K562 (cell line): ENCODE measurements around the gene SLC26A5. TPM values are rescaled to one million over a fixed set of nuclear protein-coding genes. Genes with fewer than 3 reads are reported as not detected.

Experiments
- ATF7 ChIP-seq: fragments of 450-650 bp; IDR thresholded peaks from 2 replicates; pipeline ENCODE4 v1.7.1; 2014; ENCODE audit warnings: mild to moderate bottlenecking, moderate library complexity
- BHLHE40 ChIP-seq: IDR thresholded peaks from 2 replicates; pipeline ENCODE4 v1.6.1; 2011; ENCODE audit warnings: low read length, improper control_type of control experiment
- BMI1 ChIP-seq: fragments of 150-350 bp; IDR thresholded peaks from 2 replicates; pipeline ENCODE4 v1.6.1; 2014; ENCODE audit warnings: low read length
- FOXP1 ChIP-seq: sonication (generic); formaldehyde crosslinking; IDR thresholded peaks from 2 replicates; pipeline ENCODE4 v1.8.0; 2022; ENCODE audit warnings: mild to moderate bottlenecking, missing genetic modification reagents
- FUS ChIP-seq: fragments of 200-400 bp; formaldehyde crosslinking; optimal IDR thresholded peaks from 2 replicates; pipeline ENCODE3; 2017; ENCODE audit warnings: low read depth, low read length
- HDAC6 ChIP-seq: IDR thresholded peaks from 2 replicates; pipeline ENCODE4 v1.6.1; 2012; ENCODE audit warnings: low read depth, mild to moderate bottlenecking, control low read depth, inconsistent platforms, low read length, moderate library complexity
- KDM2B ChIP-seq: fragments of 250-450 bp; sonication (Bioruptor Pico); IDR thresholded peaks from 2 replicates; pipeline ENCODE4 v1.8.0; 2021; ENCODE audit warnings: mild to moderate bottlenecking, moderate library complexity
- NBN ChIP-seq: fragments of 450-650 bp; IDR thresholded peaks from 2 replicates; pipeline ENCODE4 v1.6.1; 2016; ENCODE audit warnings: low read depth, mild to moderate bottlenecking
- NELFE ChIP-seq: IDR thresholded peaks from 2 replicates; pipeline ENCODE4 v1.6.1; 2011; ENCODE audit warnings: mild to moderate bottlenecking; ENCODE audit not compliant: insufficient read depth, insufficient read length
- NEUROD1 ChIP-seq: fragments of 150-350 bp; IDR thresholded peaks from 2 replicates; pipeline ENCODE4 v1.6.1; 2014; ENCODE audit warnings: borderline replicate concordance, low read length, low read depth; ENCODE audit not compliant: partially characterized antibody
- NR2C2 ChIP-seq, 2 experiments: fragments of 200-800 bp in 1 of 2; sonication (Bioruptor generic) in 1 of 2; sonication (generic) in 1 of 2; formaldehyde crosslinking in 1 of 2; IDR thresholded peaks; 2 replicates each; pipeline versions ENCODE4 v1.6.1 to v1.8.0; 2016 to 2022; ENCODE audit warnings: mild to moderate bottlenecking in 1 of 2, missing compliant biosample characterization in 1 of 2, missing genetic modification characterization in 1 of 2, missing genetic modification reagents in 1 of 2
- PHF21A ChIP-seq: fragments of 450-650 bp; IDR thresholded peaks from 2 replicates; pipeline ENCODE4 v1.6.1; 2017; ENCODE audit warnings: low read depth, borderline replicate concordance
- POLR2A ChIP-seq: fragments of 450-650 bp; conservative IDR thresholded peaks from 2 replicates; pipeline ENCODE4 v1.6.1; 2016
- PPARD ChIP-seq: fragments of 250-450 bp; sonication (Bioruptor Pico); IDR thresholded peaks from 2 replicates; pipeline ENCODE4 v1.8.0; 2022; ENCODE audit warnings: inconsistent platforms, mild to moderate bottlenecking, moderate library complexity
- PYGO2 ChIP-seq: fragments of 450-650 bp; IDR thresholded peaks from 2 replicates; pipeline ENCODE4 v1.6.1; 2016; ENCODE audit warnings: mild to moderate bottlenecking, missing genetic modification characterization, moderate library complexity, missing compliant biosample characterization
- SOX6 ChIP-seq: fragments of 450-650 bp; IDR thresholded peaks from 2 replicates; pipeline ENCODE4 v1.6.1; 2014; ENCODE audit warnings: mild to moderate bottlenecking
- TAF7 ChIP-seq: fragments of 450-650 bp; IDR thresholded peaks from 2 replicates; pipeline ENCODE4 v1.6.1; 2016; ENCODE audit warnings: missing genetic modification characterization, missing compliant biosample characterization
- TEAD4 ChIP-seq, 2 experiments: sonication (generic) in 1 of 2; formaldehyde crosslinking in 1 of 2; IDR thresholded peaks; 2 replicates each; pipeline versions ENCODE4 v1.6.1 to v1.8.0; 2012 to 2022; ENCODE audit warnings: borderline replicate concordance in 1 of 2, inconsistent platforms in 1 of 2, low read length in 1 of 2, mild to moderate bottlenecking in 1 of 2, missing genetic modification reagents in 1 of 2
- ZNF764 ChIP-seq: fragments of 250-450 bp; sonication (Bioruptor Pico); IDR thresholded peaks from 2 replicates; pipeline ENCODE4 v1.4.0; 2020; ENCODE audit warnings: low read depth, mild to moderate bottlenecking, moderate library complexity
- polyA plus RNA-seq, 8 experiments: library from polyadenylated mRNA; depleted of rRNA in 4 of 8; stranded (reverse) in 5 of 8; unstranded in 3 of 8; fragments of >200 nt; fragmentation: Nextera tagmentation in 2 of 8; fragmentation: Illumina TruSeq in 1 of 8; extraction: Ambion mirVana in 2 of 8; extraction: Trizol in 1 of 8; gene quantifications; 2 replicates each; pipeline versions ENCODE4 v1.2.1 to v1.2.3, GENCODE V29; 2011 to 2014; ENCODE audit warnings: inconsistent platforms in 1 of 8, missing spikeins in 1 of 8
- total RNA-seq, 7 experiments: library from RNA; depleted of rRNA in 6 of 7; stranded (reverse); fragments of >200 nt in 6 of 7; fragmentation: Illumina TruSeq in 2 of 7; extraction: Trizol in 2 of 7; gene quantifications; 2 replicates each; pipeline versions ENCODE4 v1.2.1 to v1.2.3, GENCODE V29; 2011 to 2021; ENCODE audit warnings: low replicate concordance in 1 of 7
- TF ChIP-seq, protein P1 (sequence below): conservative IDR thresholded peaks from 2 replicates; pipeline ENCODE4 v1.6.1; 2011; ENCODE audit warnings: low read depth, mild to moderate bottlenecking, low read length; ENCODE audit not compliant: control insufficient read depth
- TF ChIP-seq, protein P2 (sequence below): fragments of 250-450 bp; sonication (Bioruptor Pico); IDR thresholded peaks from 2 replicates; pipeline ENCODE4 v1.8.0; 2021; ENCODE audit warnings: borderline replicate concordance, mild to moderate bottlenecking, moderate library complexity; ENCODE audit not compliant: poor library complexity, severe bottlenecking
- TF ChIP-seq, protein P3 (sequence below), 2 experiments: fragments of 450-650 bp; IDR thresholded peaks; 2 replicates each; pipeline ENCODE4 v1.6.1; 2016
- TF ChIP-seq, protein P4 (sequence below): IDR thresholded peaks from 2 replicates; pipeline ENCODE4 v1.6.1; 2014; ENCODE audit warnings: antibody characterized with exemption
- TF ChIP-seq, protein P5 (sequence below): sonication (generic); formaldehyde crosslinking; IDR thresholded peaks from 2 replicates; pipeline ENCODE4 v1.9.0; 2022; ENCODE audit warnings: mild to moderate bottlenecking, missing genetic modification reagents

Gene SLC26A5
- total and polyA plus RNA-seq, 9 of the 15 experiments (the other 6 are each of a cell fraction or from before 2014, with no cell fraction given), result not detected

DNA sequence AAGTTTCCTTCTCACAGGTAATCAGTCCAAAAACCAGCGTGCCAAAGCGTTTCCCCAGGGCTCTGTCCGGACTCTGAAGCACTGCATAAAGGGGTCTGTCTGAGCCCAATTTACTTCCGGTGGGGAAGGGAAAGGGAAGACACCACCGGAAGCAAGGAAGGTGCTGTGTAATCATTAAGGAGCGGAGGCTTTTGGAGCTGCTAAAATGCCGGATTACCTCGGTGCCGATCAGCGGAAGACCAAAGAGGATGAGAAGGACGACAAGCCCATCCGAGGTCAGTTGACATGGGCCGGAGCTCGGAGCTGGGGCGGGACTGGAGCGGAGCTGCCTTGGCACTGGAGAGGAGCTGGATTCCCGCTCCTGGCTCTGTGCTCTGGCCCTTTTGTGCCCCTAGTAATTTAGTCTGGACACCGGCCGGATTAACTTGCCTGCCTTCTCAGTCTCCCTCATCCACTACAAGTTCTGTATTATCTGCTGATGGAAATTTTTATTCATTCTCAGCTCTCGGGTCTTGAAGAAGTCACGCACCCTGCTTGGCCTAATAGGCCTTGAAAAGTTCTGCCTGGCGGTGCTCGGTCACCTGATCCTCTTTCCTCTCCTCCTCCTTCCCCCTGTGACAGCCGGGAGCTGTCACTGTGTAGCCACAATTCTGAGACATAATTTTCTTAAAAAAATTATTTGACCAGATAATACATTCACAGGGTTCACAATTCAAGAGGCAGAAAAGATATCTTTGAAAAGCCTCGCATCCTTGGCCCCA, 98.3 kb downstream of the SLC26A5 start, which contains the start of gene PSMC2 (continued):
- no peak for TF ChIP-seq KDM2B
- TF ChIP-seq, protein P1, sequence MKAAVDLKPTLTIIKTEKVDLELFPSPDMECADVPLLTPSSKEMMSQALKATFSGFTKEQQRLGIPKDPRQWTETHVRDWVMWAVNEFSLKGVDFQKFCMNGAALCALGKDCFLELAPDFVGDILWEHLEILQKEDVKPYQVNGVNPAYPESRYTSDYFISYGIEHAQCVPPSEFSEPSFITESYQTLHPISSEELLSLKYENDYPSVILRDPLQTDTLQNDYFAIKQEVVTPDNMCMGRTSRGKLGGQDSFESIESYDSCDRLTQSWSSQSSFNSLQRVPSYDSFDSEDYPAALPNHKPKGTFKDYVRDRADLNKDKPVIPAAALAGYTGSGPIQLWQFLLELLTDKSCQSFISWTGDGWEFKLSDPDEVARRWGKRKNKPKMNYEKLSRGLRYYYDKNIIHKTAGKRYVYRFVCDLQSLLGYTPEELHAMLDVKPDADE, result peak; percentile 86
- TF ChIP-seq, protein P2, sequence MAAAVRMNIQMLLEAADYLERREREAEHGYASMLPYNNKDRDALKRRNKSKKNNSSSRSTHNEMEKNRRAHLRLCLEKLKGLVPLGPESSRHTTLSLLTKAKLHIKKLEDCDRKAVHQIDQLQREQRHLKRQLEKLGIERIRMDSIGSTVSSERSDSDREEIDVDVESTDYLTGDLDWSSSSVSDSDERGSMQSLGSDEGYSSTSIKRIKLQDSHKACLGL (CRISPR knock-in tag), result no peak
- TF ChIP-seq POLR2A, result peak; percentile 91
- peak; percentile 87 for TF ChIP-seq NBN
- TF ChIP-seq PPARD (CRISPR knock-in tag), result no peak
- TF ChIP-seq SOX6, result 0 out of 2 replicates have a peak, but pooled peaks have one; percentile 8
- TF ChIP-seq, protein P3, sequence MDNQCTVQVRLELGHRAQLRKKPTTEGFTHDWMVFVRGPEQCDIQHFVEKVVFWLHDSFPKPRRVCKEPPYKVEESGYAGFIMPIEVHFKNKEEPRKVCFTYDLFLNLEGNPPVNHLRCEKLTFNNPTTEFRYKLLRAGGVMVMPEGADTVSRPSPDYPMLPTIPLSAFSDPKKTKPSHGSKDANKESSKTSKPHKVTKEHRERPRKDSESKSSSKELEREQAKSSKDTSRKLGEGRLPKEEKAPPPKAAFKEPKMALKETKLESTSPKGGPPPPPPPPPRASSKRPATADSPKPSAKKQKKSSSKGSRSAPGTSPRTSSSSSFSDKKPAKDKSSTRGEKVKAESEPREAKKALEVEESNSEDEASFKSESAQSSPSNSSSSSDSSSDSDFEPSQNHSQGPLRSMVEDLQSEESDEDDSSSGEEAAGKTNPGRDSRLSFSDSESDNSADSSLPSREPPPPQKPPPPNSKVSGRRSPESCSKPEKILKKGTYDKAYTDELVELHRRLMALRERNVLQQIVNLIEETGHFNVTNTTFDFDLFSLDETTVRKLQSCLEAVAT (IDR thresholded peaks at IDR 0.05), result peak in 1 of 2 experiments; percentile 95; a peak in 2 of 4 replicates
- TF ChIP-seq FUS, result no peak
- TF ChIP-seq BHLHE40, result peak; percentile 58; the same call in 1 of the 2 replicates
- peak; percentile 64 for TF ChIP-seq NEUROD1
- no peak for TF ChIP-seq BMI1
- TF ChIP-seq NR2C2 (CRISPR knock-in tag; IDR thresholded peaks at IDR 0.05), result peak; percentile 85
- peak; percentile 94 for TF ChIP-seq NR2C2 (tag; IDR thresholded peaks at IDR 0.05)
- TF ChIP-seq NELFE, result no peak
- TF ChIP-seq TEAD4 (IDR thresholded peaks at IDR 0.05; ENCODE audit: low read length), result peak; percentile 68
- TF ChIP-seq TEAD4 (CRISPR knock-in tag; IDR thresholded peaks at IDR 0.05; ENCODE audit: borderline replicate concordance), result no peak
- TF ChIP-seq ZNF764 (CRISPR knock-in tag), result no peak
- TF ChIP-seq FOXP1 (CRISPR knock-in tag), result peak; percentile 36; the same call in 1 of the 2 replicates
- peak; percentile 70 for TF ChIP-seq TAF7 (tag)
- TF ChIP-seq PYGO2 (tag), result 0 out of 2 replicates have a peak, but pooled peaks have one; percentile 39
- TF ChIP-seq HDAC6, result no peak
- 0 out of 2 replicates have a peak, but pooled peaks have one; percentile 29 for TF ChIP-seq PHF21A
- TF ChIP-seq, protein P4, sequence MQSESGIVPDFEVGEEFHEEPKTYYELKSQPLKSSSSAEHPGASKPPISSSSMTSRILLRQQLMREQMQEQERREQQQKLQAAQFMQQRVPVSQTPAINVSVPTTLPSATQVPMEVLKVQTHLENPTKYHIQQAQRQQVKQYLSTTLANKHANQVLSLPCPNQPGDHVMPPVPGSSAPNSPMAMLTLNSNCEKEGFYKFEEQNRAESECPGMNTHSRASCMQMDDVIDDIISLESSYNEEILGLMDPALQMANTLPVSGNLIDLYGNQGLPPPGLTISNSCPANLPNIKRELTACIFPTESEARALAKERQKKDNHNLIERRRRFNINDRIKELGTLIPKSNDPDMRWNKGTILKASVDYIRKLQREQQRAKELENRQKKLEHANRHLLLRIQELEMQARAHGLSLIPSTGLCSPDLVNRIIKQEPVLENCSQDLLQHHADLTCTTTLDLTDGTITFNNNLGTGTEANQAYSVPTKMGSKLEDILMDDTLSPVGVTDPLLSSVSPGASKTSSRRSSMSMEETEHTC, result peak; percentile 56; the same call in 1 of the 2 replicates
- peak; percentile 77 for TF ChIP-seq ATF7
- TF ChIP-seq, protein P5, sequence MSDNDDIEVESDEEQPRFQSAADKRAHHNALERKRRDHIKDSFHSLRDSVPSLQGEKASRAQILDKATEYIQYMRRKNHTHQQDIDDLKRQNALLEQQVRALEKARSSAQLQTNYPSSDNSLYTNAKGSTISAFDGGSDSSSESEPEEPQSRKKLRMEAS (CRISPR knock-in tag), result no peak
